ENCODE data around the gene EMP1. TPM values are rescaled to one million over a fixed set of nuclear protein-coding genes. Genes with fewer than 3 reads are reported as not detected.

Gene EMP1
- total RNA-seq, 3 donors from 2014 or later = 207 to 759 (median 444) TPM

DNA sequence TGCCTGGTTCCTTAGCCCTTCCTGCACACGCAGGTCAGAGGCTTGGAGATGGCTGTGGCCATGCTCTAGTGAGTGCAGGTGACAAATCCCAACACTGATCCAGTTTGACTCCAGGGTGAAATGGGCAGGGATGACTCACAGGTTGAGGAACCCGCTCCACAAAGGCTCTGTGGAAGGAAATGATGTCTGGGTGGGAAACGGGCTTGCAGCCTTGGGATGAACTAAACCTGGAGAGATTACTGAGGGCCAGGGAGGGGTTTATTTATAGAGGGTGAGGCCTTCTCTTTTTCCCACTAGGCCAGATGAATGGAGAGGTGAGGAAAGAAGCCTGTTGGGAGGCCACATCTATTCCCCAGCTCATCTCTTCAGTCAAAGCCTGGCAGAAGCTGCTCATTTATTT is 29.3 kb upstream of the EMP1 start:
- DNase-seq (ENCODE audit: low spot score in 2 of 2) = no peak
- H3K4me1 ChIP-seq = peaks cover 6 to 9% of the 10 kb centered on the region in 2 donors
- intact Hi-C loops (cut with DNase I; ENCODE audit: low total_unique reads) = no loop called here
- H3K27me3 ChIP-seq = no peaks in the 10 kb centered on the region
- no peaks in the 10 kb centered on the region for H3K36me3 ChIP-seq
- peak overlapping the region; percentile 53 to 83 for H3K27ac ChIP-seq
- H3K9me3 ChIP-seq = peaks cover 0 to 5% of the 10 kb centered on the region in 2 donors
- TF ChIP-seq POLR2A (IDR thresholded peaks at IDR 0.05) (no peak), POLR2AphosphoS5 (IDR thresholded peaks at IDR 0.05) (no peak)
- TF ChIP-seq, protein P1, sequence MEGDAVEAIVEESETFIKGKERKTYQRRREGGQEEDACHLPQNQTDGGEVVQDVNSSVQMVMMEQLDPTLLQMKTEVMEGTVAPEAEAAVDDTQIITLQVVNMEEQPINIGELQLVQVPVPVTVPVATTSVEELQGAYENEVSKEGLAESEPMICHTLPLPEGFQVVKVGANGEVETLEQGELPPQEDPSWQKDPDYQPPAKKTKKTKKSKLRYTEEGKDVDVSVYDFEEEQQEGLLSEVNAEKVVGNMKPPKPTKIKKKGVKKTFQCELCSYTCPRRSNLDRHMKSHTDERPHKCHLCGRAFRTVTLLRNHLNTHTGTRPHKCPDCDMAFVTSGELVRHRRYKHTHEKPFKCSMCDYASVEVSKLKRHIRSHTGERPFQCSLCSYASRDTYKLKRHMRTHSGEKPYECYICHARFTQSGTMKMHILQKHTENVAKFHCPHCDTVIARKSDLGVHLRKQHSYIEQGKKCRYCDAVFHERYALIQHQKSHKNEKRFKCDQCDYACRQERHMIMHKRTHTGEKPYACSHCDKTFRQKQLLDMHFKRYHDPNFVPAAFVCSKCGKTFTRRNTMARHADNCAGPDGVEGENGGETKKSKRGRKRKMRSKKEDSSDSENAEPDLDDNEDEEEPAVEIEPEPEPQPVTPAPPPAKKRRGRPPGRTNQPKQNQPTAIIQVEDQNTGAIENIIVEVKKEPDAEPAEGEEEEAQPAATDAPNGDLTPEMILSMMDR (IDR thresholded peaks at IDR 0.05) = no peak
- H3K4me3 ChIP-seq = no peak overlapping the region

DNA sequence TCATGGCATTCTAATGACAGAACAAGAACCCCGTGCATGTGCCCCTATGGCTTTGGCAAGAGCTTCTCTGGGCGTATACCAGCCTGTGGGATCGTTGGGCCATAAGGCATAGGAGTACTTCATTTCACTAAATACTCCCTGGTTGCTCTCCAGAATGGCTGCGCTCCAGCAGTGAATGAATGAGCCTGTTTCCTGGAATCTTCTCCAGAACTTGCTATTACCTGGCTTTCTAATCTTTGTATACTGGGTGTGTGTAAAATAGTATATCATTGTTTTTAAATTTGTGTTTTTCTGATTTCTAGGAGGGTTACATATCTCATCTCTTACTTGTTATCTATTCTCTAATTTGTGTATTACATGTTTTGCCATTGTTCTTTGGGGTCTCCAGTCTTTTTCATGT is 28.6 kb upstream of the EMP1 start:
- Histone ChIP-seq H3K27ac (peak overlapping the region in 1 of 2 donors; percentile 83), H3K36me3 (no peaks in the 10 kb centered on the region), H3K4me3 (no peak overlapping the region), H3K27me3 (no peaks in the 10 kb centered on the region), H3K9me3 (peaks cover 0 to 5% of the 10 kb centered on the region in 2 donors), H3K4me1 (peaks cover 6 to 12% of the 10 kb centered on the region in 2 donors)
- no peak for DNase-seq (ENCODE audit: low spot score in 2 of 2)
- TF ChIP-seq POLR2A (IDR thresholded peaks at IDR 0.05) (no peak), POLR2AphosphoS5 (IDR thresholded peaks at IDR 0.05) (no peak)
- TF ChIP-seq, protein P1 (IDR thresholded peaks at IDR 0.05) = no peak
- intact Hi-C loops (cut with DNase I; ENCODE audit: low total_unique reads) = loop anchor here (1.0 kb wide), 1 partner anchor 31 kb away; no protein-coding TSS in a partner anchor

- H3K36me3 ChIP-seq = no peaks in the 10 kb centered on the region
- DNase-seq (ENCODE audit: low spot score in 2 of 2) = no peak
- peaks cover 0 to 5% of the 10 kb centered on the region in 2 donors for H3K9me3 ChIP-seq
- TF ChIP-seq, protein P1 (IDR thresholded peaks at IDR 0.05) = no peak
- TF ChIP-seq POLR2A (IDR thresholded peaks at IDR 0.05) = no peak
- TF ChIP-seq POLR2AphosphoS5 (IDR thresholded peaks at IDR 0.05) = no peak
- intact Hi-C loops (cut with DNase I; ENCODE audit: low total_unique reads) = no loop called here
- H3K4me3 ChIP-seq = no peak overlapping the region
- H3K4me1 ChIP-seq = peaks cover 6 to 12% of the 10 kb centered on the region in 2 donors
- H3K27ac ChIP-seq = no peak overlapping the region
- H3K27me3 ChIP-seq = no peaks in the 10 kb centered on the region
Observed at GRCh38 chr12:13169272-13169671, 27.3 kb upstream of the EMP1 start.

DNA sequence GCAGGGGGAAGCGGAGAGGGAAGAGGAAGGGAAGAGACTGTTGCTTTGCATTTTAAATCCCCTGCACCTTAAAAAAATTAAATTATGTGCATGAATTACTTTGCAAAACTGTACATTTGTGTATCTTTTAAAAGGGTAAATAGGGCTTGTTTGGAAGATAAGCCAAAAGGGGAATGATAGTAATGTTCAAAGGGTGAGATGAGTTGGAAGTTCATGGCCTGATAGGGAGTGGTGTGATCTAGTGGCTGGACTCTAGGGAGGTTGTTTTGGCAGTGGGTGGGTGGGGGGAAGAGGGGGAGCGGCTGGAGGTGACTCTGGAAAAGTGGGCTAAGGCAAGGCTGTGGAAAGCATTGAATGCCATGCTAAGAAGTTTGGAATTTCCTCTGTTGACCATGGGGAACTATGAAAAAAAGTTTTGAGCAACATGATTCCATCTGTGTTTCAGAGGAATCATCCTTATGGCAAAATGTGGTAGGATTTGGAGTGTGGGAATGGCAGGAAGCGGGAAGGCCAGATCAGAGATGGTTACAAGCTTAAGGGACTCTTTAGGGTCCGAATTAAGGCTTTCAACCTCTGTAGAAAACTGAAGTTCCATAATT is 25.5 kb upstream of the EMP1 start:
- intact Hi-C loops (cut with DNase I; ENCODE audit: low total_unique reads) = no loop called here
- TF ChIP-seq, protein P1 (IDR thresholded peaks at IDR 0.05) = no peak
- TF ChIP-seq POLR2A (IDR thresholded peaks at IDR 0.05) (no peak), POLR2AphosphoS5 (IDR thresholded peaks at IDR 0.05) (no peak)
- Histone ChIP-seq H3K4me3 (no peak overlapping the region), H3K27ac (peak overlapping the region; percentile 72 to 88), H3K27me3 (no peaks in the 10 kb centered on the region), H3K4me1 (peaks cover 0 to 7% of the 10 kb centered on the region in 2 donors), H3K36me3 (no peaks in the 10 kb centered on the region), H3K9me3 (peaks cover 0 to 5% of the 10 kb centered on the region in 2 donors)
- DNase-seq (ENCODE audit: low spot score in 2 of 2) = no peak
